HepG2 (cell line): ENCODE results near the gene RFFL. TPM values are rescaled to one million over a fixed set of nuclear protein-coding genes. Genes with fewer than 3 reads are reported as not detected.

Experiments used
- ATAC-seq: fragments of 200-7000 bp; cut with Tn5 transposase; 3 replicates; pipeline ENCODE4 v1.9.1; 2020; ENCODE audit warnings: mild to moderate bottlenecking, moderate library complexity
- BruUV-seq: library from RNA; stranded (reverse); fragments of 400-500 nt; replicated peaks from 2 replicates; lab custom pipeline; 2021; lab: Mats Ljungman, UMichigan
- CTCF ChIA-PET: fragments of 300-600 bp; formaldehyde crosslinking; extraction: SDS; loops from one replicate; lab custom pipeline; 2021; ENCODE audit warnings: low total read pairs, inconsistent platforms, low intra/inter-chr PET ratio; lab: Yijun Ruan, JAX
- POLR2A ChIA-PET: fragments of 350-600 bp; sonication (Branson Sonifier 250); formaldehyde crosslinking; loops from one replicate; lab custom pipeline; 2020; ENCODE audit warnings: antibody characterized with exemption, inconsistent platforms; lab: Yijun Ruan, JAX
- DNase-seq: peaks from one replicate; pipeline ENCODE4 v3.0.0-alpha.2; 2015; ENCODE audit warnings: low spot score
- FAIRE-seq: peaks from 3 replicates; lab custom pipeline; 2011; peaks lifted over from hg19 to GRCh38; lab: Jason Lieb, UNC
- H2AFZ ChIP-seq: one replicate; pipeline ENCODE4 v1.6.1; 2011; ENCODE audit warnings: low read length, inconsistent platforms
- H3K27ac ChIP-seq: fragments of 300-600 bp; 3 replicates; pipeline ENCODE4 v1.8.0; 2011; ENCODE audit warnings: mixed run types, mild to moderate bottlenecking, mixed read lengths, low read length, inconsistent platforms; ENCODE audit not compliant: insufficient read depth; ENCODE audit errors: extremely low read length
- H3K27me3 ChIP-seq, 2 experiments: fragments of 200-600 bp in 1 of 2; 2 replicates in 1 of 2; 3 replicates in 1 of 2; pipeline versions ENCODE4 v1.6.0 to v1.8.0; 2011; ENCODE audit warnings: low read length in 2 of 2, mild to moderate bottlenecking in 2 of 2, moderate library complexity in 2 of 2, inconsistent platforms in 1 of 2; ENCODE audit not compliant: insufficient read depth in 2 of 2, control insufficient read depth in 1 of 2
- H3K36me3 ChIP-seq, 2 experiments: fragments of 200-600 bp in 1 of 2; replicated peaks in 1 of 2; 2 replicates in 1 of 2; 3 replicates in 1 of 2; pipeline versions ENCODE4 v1.5.1 to v1.8.0; 2011; ENCODE audit warnings: low read length in 2 of 2, inconsistent platforms in 1 of 2; ENCODE audit not compliant: insufficient read depth in 2 of 2, control insufficient read depth in 1 of 2
- H3K4me1 ChIP-seq: 2 replicates; pipeline ENCODE4 v1.5.1; 2012; ENCODE audit warnings: low read length, inconsistent platforms; ENCODE audit not compliant: insufficient read depth
- H3K4me2 ChIP-seq: 2 replicates; pipeline ENCODE4 v1.6.0; 2011; ENCODE audit warnings: low read depth, low read length, inconsistent platforms
- H3K4me3 ChIP-seq, 3 experiments: fragments of 200-600 bp in 1 of 3; sonication (generic), shearing (Covaris generic) in 1 of 3; replicated peaks in 1 of 3; 2 replicates each; pipeline ENCODE4 v1.5.1; 2011 to 2016; ENCODE audit warnings: low read length in 3 of 3, inconsistent platforms in 2 of 3, low read depth in 2 of 3, mild to moderate bottlenecking in 2 of 3, control low read depth in 1 of 3, mixed read lengths in 1 of 3; ENCODE audit not compliant: insufficient read depth in 1 of 3
- H3K79me2 ChIP-seq: one replicate; pipeline ENCODE4 v1.6.1; 2011; ENCODE audit warnings: low read length, inconsistent platforms; ENCODE audit not compliant: insufficient read depth
- H3K9ac ChIP-seq: 2 replicates; pipeline ENCODE4 v1.6.0; 2011; ENCODE audit warnings: mild to moderate bottlenecking, low read depth, low read length, inconsistent platforms; ENCODE audit not compliant: insufficient read depth
- H3K9me3 ChIP-seq: 2 replicates; pipeline ENCODE4 v1.5.1; 2012; ENCODE audit warnings: mild to moderate bottlenecking, low read length
- H4K20me1 ChIP-seq: 2 replicates; pipeline ENCODE4 v1.6.0; 2011; ENCODE audit warnings: inconsistent platforms, mild to moderate bottlenecking, low read length, moderate library complexity; ENCODE audit not compliant: insufficient read depth
- CBX5 ChIP-seq: sonication (generic); formaldehyde crosslinking; IDR thresholded peaks from 2 replicates; pipeline ENCODE4 v1.4.0; 2020; ENCODE audit warnings: missing genetic modification reagents, borderline replicate concordance
- ELF3 ChIP-seq: IDR thresholded peaks from 2 replicates; pipeline ENCODE4 v1.6.1; 2016; ENCODE audit warnings: missing genetic modification reagents, missing compliant biosample characterization
- FOXA3 ChIP-seq: IDR thresholded peaks from 2 replicates; pipeline ENCODE4 v1.6.1; 2016; ENCODE audit warnings: missing genetic modification reagents, missing compliant biosample characterization
- HOXA3 ChIP-seq: sonication (generic); formaldehyde crosslinking; IDR thresholded peaks from 2 replicates; pipeline ENCODE4 v1.5.0; 2020; ENCODE audit warnings: missing genetic modification reagents
- IKZF1 ChIP-seq: fragments of 450-650 bp; IDR thresholded peaks from 2 replicates; pipeline ENCODE4 v1.7.1; 2016
- KDM1A ChIP-seq: IDR thresholded peaks from 2 replicates; pipeline ENCODE4 v1.6.1; 2016; ENCODE audit warnings: missing compliant biosample characterization
- NR0B2 ChIP-seq: sonication (generic); formaldehyde crosslinking; IDR thresholded peaks from 2 replicates; pipeline ENCODE4 v1.4.0; 2020; ENCODE audit warnings: mild to moderate bottlenecking, missing genetic modification reagents
- PAX8 ChIP-seq: sonication (generic); formaldehyde crosslinking; IDR thresholded peaks from 2 replicates; pipeline ENCODE4 v1.8.0; 2022; ENCODE audit warnings: mild to moderate bottlenecking, missing genetic modification reagents, borderline replicate concordance
- PLRG1 ChIP-seq: fragments of 450-650 bp; conservative IDR thresholded peaks from 2 replicates; pipeline ENCODE4 v1.6.1; 2016
- POLR2AphosphoS5 ChIP-seq: IDR thresholded peaks from 2 replicates; pipeline ENCODE4 v1.6.1; 2012; ENCODE audit warnings: low read depth, low read length
- RAD21 ChIP-seq: fragments of 450-650 bp; formaldehyde crosslinking; IDR thresholded peaks from 2 replicates; pipeline ENCODE4 v1.5.0; 2020; ENCODE audit warnings: mild to moderate bottlenecking
- ZNF180 ChIP-seq: sonication (generic); formaldehyde crosslinking; IDR thresholded peaks from 2 replicates; pipeline ENCODE4 v1.4.0; 2020; ENCODE audit warnings: low read depth, missing genetic modification reagents, borderline replicate concordance
- ZNF329 ChIP-seq: sonication (generic); formaldehyde crosslinking; IDR thresholded peaks from 2 replicates; pipeline ENCODE4 v1.9.0; 2021; ENCODE audit warnings: low read depth, mild to moderate bottlenecking, missing genetic modification reagents
- ZNF549 ChIP-seq: sonication (generic); formaldehyde crosslinking; IDR thresholded peaks from 2 replicates; pipeline ENCODE4 v1.5.0; 2020; ENCODE audit warnings: missing genetic modification reagents
- ZNF615 ChIP-seq: sonication (generic); formaldehyde crosslinking; IDR thresholded peaks from 2 replicates; pipeline ENCODE4 v1.5.0; 2020; ENCODE audit warnings: mild to moderate bottlenecking, missing genetic modification reagents, borderline replicate concordance
- ZNF800 ChIP-seq: sonication (generic); formaldehyde crosslinking; IDR thresholded peaks from 2 replicates; pipeline ENCODE4 v1.4.0; 2020; ENCODE audit warnings: missing genetic modification reagents
- ZXDC ChIP-seq: sonication (generic); formaldehyde crosslinking; IDR thresholded peaks from 2 replicates; pipeline ENCODE4 v1.5.0; 2020; ENCODE audit warnings: mild to moderate bottlenecking, missing genetic modification reagents
- WGBS: methylation state at CpG from one replicate; pipeline ENCODE4 v1.1.6; 2017; ENCODE audit warnings: low lambda C conversion rate; 5-methylcytosine and 5-hydroxymethylcytosine counted together
- in situ Hi-C: cut with HindIII; loops from 2 replicates; pipeline ENCODE4 v1.10.0; 2017; ENCODE audit warnings: low pct_unique_long_range_greater_than_20kb; ENCODE audit not compliant: extremely low pct_ligation_motif_present
- intact Hi-C: fragments of 100-400 bp; cut with micrococcal nuclease; formaldehyde crosslinking; loops from one replicate; pipeline ENCODE4 v1.10.0; 2022; ENCODE audit not compliant: unreplicated experiment
- polyA plus RNA-seq, 8 experiments: library from polyadenylated mRNA; depleted of rRNA in 3 of 8; stranded (reverse) in 7 of 8; unstranded in 1 of 8; fragments of >200 nt; fragmentation: Illumina TruSeq in 4 of 8; extraction: Trizol in 4 of 8; gene quantifications; 2 replicates each; pipeline versions ENCODE4 v1.2.1 to v1.2.3, GENCODE V29; 2011 to 2016; ENCODE audit warnings: low read depth in 4 of 8, missing spikeins in 1 of 8, mixed read lengths in 1 of 8; ENCODE audit not compliant: insufficient read depth in 1 of 8
- total RNA-seq, 5 experiments: library from RNA; depleted of rRNA; stranded (reverse); fragments of >200 nt; fragmentation: Illumina TruSeq; extraction: Trizol; gene quantifications; 2 replicates each; pipeline ENCODE4 v1.2.3, GENCODE V29; 2016; ENCODE audit warnings: low read depth in 1 of 5
- TF ChIP-seq, protein P1 (sequence below): sonication (generic); formaldehyde crosslinking; IDR thresholded peaks from 2 replicates; pipeline ENCODE4 v1.5.0; 2020; ENCODE audit warnings: missing genetic modification reagents
- TF ChIP-seq, protein P2 (sequence below): sonication (generic); formaldehyde crosslinking; conservative IDR thresholded peaks from 2 replicates; pipeline ENCODE4 v1.8.0; 2022; ENCODE audit warnings: mild to moderate bottlenecking, moderate library complexity, missing genetic modification reagents

Gene RFFL
- total and polyA plus RNA-seq, 2 of the 13 experiments (the other 11 are each of a cell fraction or from before 2014, with no cell fraction given) = 24.3 to 48.6 TPM

- BruUV-seq = no TSS peak
- Histone ChIP-seq H3K36me3 (no peaks in the 10 kb centered on the region; a peak in 1 of 5 replicates), H3K4me3 (no peak overlapping the region), H3K4me2 (no peak overlapping the region), H3K4me1 (peaks cover 93% of the 10 kb centered on the region), H2AFZ (no peak overlapping the region), H3K79me2 (peaks cover 92% of the 10 kb centered on the region), H3K9me3 (no peaks in the 10 kb centered on the region), H3K27me3 (no peaks in the 10 kb centered on the region), H4K20me1 (no peaks in the 10 kb centered on the region)
- whole genome bisulfite sequencing = 100% methylated on average over 1 of the region's 1 CpG
- intact Hi-C loops = no loop called here
- ATAC-seq (no peak), FAIRE-seq (no peak)
- no peak for TF ChIP-seq ZXDC
- no peak for TF ChIP-seq FOXA3
- no peak for TF ChIP-seq CBX5 (CRISPR knock-in tag)
- TF ChIP-seq IKZF1 = no peak
- no peak for TF ChIP-seq NR0B2 (CRISPR knock-in tag)
- no peak for TF ChIP-seq PLRG1
- TF ChIP-seq, protein P1, sequence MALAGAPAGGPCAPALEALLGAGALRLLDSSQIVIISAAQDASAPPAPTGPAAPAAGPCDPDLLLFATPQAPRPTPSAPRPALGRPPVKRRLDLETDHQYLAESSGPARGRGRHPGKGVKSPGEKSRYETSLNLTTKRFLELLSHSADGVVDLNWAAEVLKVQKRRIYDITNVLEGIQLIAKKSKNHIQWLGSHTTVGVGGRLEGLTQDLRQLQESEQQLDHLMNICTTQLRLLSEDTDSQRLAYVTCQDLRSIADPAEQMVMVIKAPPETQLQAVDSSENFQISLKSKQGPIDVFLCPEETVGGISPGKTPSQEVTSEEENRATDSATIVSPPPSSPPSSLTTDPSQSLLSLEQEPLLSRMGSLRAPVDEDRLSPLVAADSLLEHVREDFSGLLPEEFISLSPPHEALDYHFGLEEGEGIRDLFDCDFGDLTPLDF = no peak
- no peak for TF ChIP-seq ZNF549 (CRISPR knock-in tag)
- no peak for TF ChIP-seq POLR2AphosphoS5
- TF ChIP-seq ZNF800 (CRISPR knock-in tag) = no peak
- no peak for TF ChIP-seq KDM1A
- no peak for TF ChIP-seq ELF3
- no peak for TF ChIP-seq ZNF180 (CRISPR knock-in tag)
- no peak for TF ChIP-seq RAD21 (CRISPR knock-in tag)
- no peak for TF ChIP-seq PAX8 (CRISPR knock-in tag)
- no peak for TF ChIP-seq ZNF329
- TF ChIP-seq, protein P2, sequence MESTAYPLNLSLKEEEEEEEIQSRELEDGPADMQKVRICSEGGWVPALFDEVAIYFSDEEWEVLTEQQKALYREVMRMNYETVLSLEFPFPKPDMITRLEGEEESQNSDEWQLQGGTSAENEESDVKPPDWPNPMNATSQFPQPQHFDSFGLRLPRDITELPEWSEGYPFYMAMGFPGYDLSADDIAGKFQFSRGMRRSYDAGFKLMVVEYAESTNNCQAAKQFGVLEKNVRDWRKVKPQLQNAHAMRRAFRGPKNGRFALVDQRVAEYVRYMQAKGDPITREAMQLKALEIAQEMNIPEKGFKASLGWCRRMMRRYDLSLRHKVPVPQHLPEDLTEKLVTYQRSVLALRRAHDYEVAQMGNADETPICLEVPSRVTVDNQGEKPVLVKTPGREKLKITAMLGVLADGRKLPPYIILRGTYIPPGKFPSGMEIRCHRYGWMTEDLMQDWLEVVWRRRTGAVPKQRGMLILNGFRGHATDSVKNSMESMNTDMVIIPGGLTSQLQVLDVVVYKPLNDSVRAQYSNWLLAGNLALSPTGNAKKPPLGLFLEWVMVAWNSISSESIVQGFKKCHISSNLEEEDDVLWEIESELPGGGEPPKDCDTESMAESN (CRISPR knock-in tag) = no peak
- TF ChIP-seq HOXA3 = no peak
- TF ChIP-seq ZNF615 (CRISPR knock-in tag) = no peak
- TF ChIP-seq, all 625 proteins: peak for 0
- DNase-seq = no peak
- in situ Hi-C loops = no loop called here
- H3K9ac ChIP-seq = no peak overlapping the region
- ChIA-PET POLR2A (interaction anchor here (1.1 to 2.7 kb wide), 2 partner anchors 18 kb away, joined by 3 to 27 read pairs; partner anchors contain the start of gene RFFL), CTCF (no interaction called here)
- H3K27ac ChIP-seq = no peak overlapping the region
Measured at GRCh38 chr17:35081638-35082037, 18.1 kb upstream of the RFFL start.
